Gastrocnemius medialis (tissue), 4 donors: ENCODE data around the gene FAM118A. TPM values are rescaled to one million over a fixed set of nuclear protein-coding genes. Genes with fewer than 3 reads are reported as not detected.
"Not testable (repeated sequence)": the region's sequence is repeated elsewhere in the genome, so short reads cannot be mapped to it uniquely, and the experiment has no call there.

Experiments used
- ATAC-seq, 2 donors: fragments of 150-250 bp; one replicate each; pipeline ENCODE4 v1.9.1; 2016
- DNase-seq, 2 donors: peaks; one replicate each; pipeline ENCODE4 v3.0.0-alpha.2; 2019
- H3K27ac ChIP-seq, 4 donors: fragments of 200-600 bp; sonication (generic); 1 replicate in 1 of 4; 2 replicates in 3 of 4; pipeline ENCODE4 v1.5.1; 2016 to 2018; ENCODE audit warnings: mild to moderate bottlenecking in 2 of 4, moderate library complexity in 1 of 4
- H3K27me3 ChIP-seq, 3 donors: fragments of 200-600 bp; sonication (generic) in 2 of 3; 1 replicate in 1 of 3; 2 replicates in 2 of 3; pipeline versions ENCODE4 v1.5.1 to v1.6.0; 2016 to 2019; ENCODE audit warnings: mild to moderate bottlenecking in 1 of 3, moderate library complexity in 1 of 3
- H3K36me3 ChIP-seq, 2 donors: fragments of 200-600 bp; sonication (generic) in 1 of 2; one replicate each; pipeline ENCODE4 v1.5.1; 2017 to 2018
- H3K4me1 ChIP-seq, 2 donors: fragments of 200-600 bp; sonication (generic) in 1 of 2; one replicate each; pipeline ENCODE4 v1.5.1; 2016 to 2017; ENCODE audit warnings: mild to moderate bottlenecking in 2 of 2
- H3K4me3 ChIP-seq, 4 donors: fragments of 200-600 bp; sonication (generic) in 3 of 4; 1 replicate in 1 of 4; 2 replicates in 3 of 4; pipeline ENCODE4 v1.5.1; 2016 to 2019; ENCODE audit warnings: mild to moderate bottlenecking in 2 of 4
- H3K9me3 ChIP-seq, 3 donors: fragments of 200-600 bp; sonication (generic) in 2 of 3; 1 replicate in 1 of 3; 2 replicates in 2 of 3; pipeline ENCODE4 v1.5.1; 2016 to 2019
- CTCF ChIP-seq, 5 experiments: fragments of 450-650 bp in 3 of 5; fragments of 200-600 bp in 2 of 5; sonication (generic) in 2 of 5; IDR thresholded peaks in 4 of 5; conservative IDR thresholded peaks in 1 of 5; 1 replicate in 4 of 5; 2 replicates in 1 of 5; pipeline ENCODE4 v1.5.1; 2016 to 2019; ENCODE audit warnings: antibody characterized with exemption in 5 of 5, mild to moderate bottlenecking in 3 of 5, moderate library complexity in 3 of 5
- POLR2A ChIP-seq, 2 donors: fragments of 450-650 bp; IDR thresholded peaks; one replicate each; pipeline ENCODE4 v1.6.1; 2017; ENCODE audit warnings: antibody characterized with exemption in 2 of 2, mild to moderate bottlenecking in 2 of 2, moderate library complexity in 2 of 2
- in situ Hi-C, 4 donors: fragments of 200-750 bp; cut with MboI; loops; one replicate each; pipeline versions ENCODE4 v1.15.0 to v1.8.0; 2017; ENCODE audit warnings: low sequenced_read_pairs in 4 of 4
- intact Hi-C: fragments of 100-400 bp; cut with DNase I; formaldehyde crosslinking; loops from one replicate; pipeline ENCODE4 v1.15.1; 2023; ENCODE audit warnings: low total_unique reads
- total RNA-seq, 4 donors: library from RNA; depleted of rRNA; stranded (reverse); fragments of >200 nt; gene quantifications; one replicate each; pipeline versions ENCODE4 v1.1.0 to v1.2.3, GENCODE V29; 2016

The FAM118A gene
- total RNA-seq, 4 donors from 2014 or later = 4.1 to 30.0 (median 24.2) TPM

- Histone ChIP-seq H3K36me3 (no peaks in the 10 kb centered on the region), H3K4me3 (no peak overlapping the region), H3K27ac (no peak overlapping the region), H3K27me3 (peaks cover 2 to 12% (median 7%) of the 10 kb centered on the region in 3 donors), H3K4me1 (no peaks in the 10 kb centered on the region), H3K9me3 (no peaks in the 10 kb centered on the region)
- in situ Hi-C loops = no loop called here
- intact Hi-C loops = no loop called here
- no peak for TF ChIP-seq POLR2A (IDR thresholded peaks at IDR 0.05)
- TF ChIP-seq CTCF (IDR thresholded peaks at IDR 0.05 in 4 of 5, conservative IDR thresholded peaks at IDR 0.05 in 1 of 5) = no peak
- DNase-seq (no peak), ATAC-seq (no peak)
Measured at GRCh38 chr22:45358127-45358526, 48.4 kb downstream of the FAM118A start.

- H3K9me3 ChIP-seq = no peaks in the 10 kb centered on the region
- H3K27ac ChIP-seq = no peak overlapping the region
- no peak overlapping the region for H3K4me3 ChIP-seq
- H3K27me3 ChIP-seq = peaks cover 2 to 14% (median 7%) of the 10 kb centered on the region in 3 donors
- no peaks in the 10 kb centered on the region for H3K4me1 ChIP-seq
- DNase-seq = no peak
- intact Hi-C loops = no loop called here
- H3K36me3 ChIP-seq = no peaks in the 10 kb centered on the region
- ATAC-seq = no peak
- TF ChIP-seq POLR2A (IDR thresholded peaks at IDR 0.05) (no peak), CTCF (IDR thresholded peaks at IDR 0.05 in 4 of 5, conservative IDR thresholded peaks at IDR 0.05 in 1 of 5) (no peak)
- in situ Hi-C loops = no loop called here
Measured at GRCh38 chr22:45359627-45360026, 49.9 kb downstream of the FAM118A start.

- no peaks in the 10 kb centered on the region for H3K4me1 ChIP-seq
- H3K9me3 ChIP-seq = no peaks in the 10 kb centered on the region
- in situ Hi-C loops = no loop called here
- intact Hi-C loops = no loop called here
- no peaks in the 10 kb centered on the region for H3K36me3 ChIP-seq
- no peak overlapping the region for H3K4me3 ChIP-seq
- TF ChIP-seq CTCF (IDR thresholded peaks at IDR 0.05 in 4 of 5, conservative IDR thresholded peaks at IDR 0.05 in 1 of 5) (no peak), POLR2A (IDR thresholded peaks at IDR 0.05) (no peak)
- no peak overlapping the region for H3K27ac ChIP-seq
- DNase-seq (no peak), ATAC-seq (no peak)
- H3K27me3 ChIP-seq = peaks cover 0 to 9% (median 8%) of the 10 kb centered on the region in 3 donors
Measured at GRCh38 chr22:45366713-45367112, 57.0 kb downstream of the FAM118A start.

- H3K4me3 ChIP-seq, ATAC-seq, H3K4me1 ChIP-seq, H3K27me3 ChIP-seq, intact Hi-C loops, in situ Hi-C loops, DNase-seq, H3K36me3 ChIP-seq, H3K9me3 ChIP-seq, H3K27ac ChIP-seq: not testable (repeated sequence)
Measured at GRCh38 chr22:45373592-45373991, 63.9 kb downstream of the FAM118A start.

- DNase-seq (no peak), ATAC-seq (no peak)
- Histone ChIP-seq H3K4me1 (no peaks in the 10 kb centered on the region), H3K9me3 (no peaks in the 10 kb centered on the region), H3K36me3 (no peaks in the 10 kb centered on the region), H3K27me3 (no peaks in the 10 kb centered on the region), H3K4me3 (no peak overlapping the region), H3K27ac (no peak overlapping the region)
- TF ChIP-seq POLR2A (IDR thresholded peaks at IDR 0.05) (no peak), CTCF (IDR thresholded peaks at IDR 0.05 in 4 of 5, conservative IDR thresholded peaks at IDR 0.05 in 1 of 5) (no peak)
- in situ Hi-C loops (no loop called here), intact Hi-C loops (no loop called here)
Measured at GRCh38 chr22:45376009-45376408, 66.3 kb downstream of the FAM118A start.
